Urothelium cell line (cell line): ENCODE data around the gene TSGA10.
"Not testable (repeated sequence)": the region's sequence is repeated elsewhere in the genome, so short reads cannot be mapped to it uniquely, and the experiment has no call there.

Experiments
- DNase-seq: peaks from one replicate; pipeline ENCODE4 v3.0.0; 2011; ENCODE audit warnings: low spot score, mixed read lengths
- FAIRE-seq: peaks from 2 replicates; lab custom pipeline; 2011; peaks lifted over from hg19 to GRCh38; lab: Jason Lieb, UNC

The TSGA10 gene

DNA sequence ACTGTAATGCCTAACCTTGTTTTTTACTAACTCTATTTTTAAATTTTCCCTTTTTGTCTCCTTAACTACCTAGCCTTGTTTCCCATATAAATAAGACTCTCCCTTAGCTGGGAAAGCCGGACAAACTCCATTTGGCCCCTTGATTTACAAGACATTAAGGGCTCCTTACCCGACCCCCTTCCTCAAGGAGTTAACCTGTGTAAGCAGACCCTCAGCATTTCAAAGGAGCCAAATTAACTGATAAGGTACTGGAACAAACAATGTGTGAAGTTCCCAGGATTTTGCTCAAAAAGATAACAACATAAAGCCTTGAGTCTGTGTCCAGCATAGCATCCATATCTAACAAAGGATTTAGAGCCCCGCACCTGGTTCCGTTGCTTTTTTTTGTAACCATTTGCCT is 72.9 kb downstream of the TSGA10 start:
- FAIRE-seq, result no peak
- DNase-seq, result no peak

DNA sequence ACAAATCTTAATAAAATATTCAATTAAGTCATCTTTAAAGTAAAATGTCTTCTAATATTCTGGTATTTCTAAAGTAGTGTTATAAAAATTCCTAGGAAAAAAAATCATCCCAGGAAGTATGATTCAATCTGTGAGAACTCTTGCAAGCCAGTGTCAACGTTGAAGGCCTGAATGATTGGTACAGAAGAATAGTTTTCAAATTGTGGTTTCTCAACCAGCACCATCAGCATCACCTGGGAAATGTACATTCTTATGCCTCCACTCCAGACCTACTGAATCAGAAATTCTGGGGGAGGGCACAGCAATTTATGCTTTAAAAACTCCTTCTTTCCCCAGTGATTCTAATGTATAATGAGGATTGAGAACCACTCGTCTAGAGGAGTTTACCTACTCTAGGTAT is 75.5 kb downstream of the TSGA10 start:
- FAIRE-seq, result no peak
- DNase-seq, result no peak

DNA sequence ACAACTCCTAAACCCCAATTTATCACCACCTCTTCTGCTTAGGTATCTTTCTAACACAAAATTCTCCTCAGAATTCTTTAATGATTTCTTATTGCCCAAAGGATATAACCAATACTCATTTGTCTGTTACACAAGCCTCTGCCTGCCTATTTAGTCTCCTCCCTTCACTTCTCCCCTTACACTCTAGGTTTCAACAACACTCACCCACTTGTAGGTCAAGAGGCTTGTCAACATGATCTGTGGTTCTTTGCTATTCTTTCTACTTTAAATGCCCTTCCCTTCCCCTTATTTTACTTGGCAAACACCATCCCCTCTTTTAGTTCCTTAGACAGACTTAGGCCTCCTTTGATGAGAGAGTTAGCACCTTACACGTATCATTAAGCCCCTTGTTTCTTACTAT is 82.2 kb downstream of the TSGA10 start:
- no peak for DNase-seq
- FAIRE-seq, result no peak

DNA sequence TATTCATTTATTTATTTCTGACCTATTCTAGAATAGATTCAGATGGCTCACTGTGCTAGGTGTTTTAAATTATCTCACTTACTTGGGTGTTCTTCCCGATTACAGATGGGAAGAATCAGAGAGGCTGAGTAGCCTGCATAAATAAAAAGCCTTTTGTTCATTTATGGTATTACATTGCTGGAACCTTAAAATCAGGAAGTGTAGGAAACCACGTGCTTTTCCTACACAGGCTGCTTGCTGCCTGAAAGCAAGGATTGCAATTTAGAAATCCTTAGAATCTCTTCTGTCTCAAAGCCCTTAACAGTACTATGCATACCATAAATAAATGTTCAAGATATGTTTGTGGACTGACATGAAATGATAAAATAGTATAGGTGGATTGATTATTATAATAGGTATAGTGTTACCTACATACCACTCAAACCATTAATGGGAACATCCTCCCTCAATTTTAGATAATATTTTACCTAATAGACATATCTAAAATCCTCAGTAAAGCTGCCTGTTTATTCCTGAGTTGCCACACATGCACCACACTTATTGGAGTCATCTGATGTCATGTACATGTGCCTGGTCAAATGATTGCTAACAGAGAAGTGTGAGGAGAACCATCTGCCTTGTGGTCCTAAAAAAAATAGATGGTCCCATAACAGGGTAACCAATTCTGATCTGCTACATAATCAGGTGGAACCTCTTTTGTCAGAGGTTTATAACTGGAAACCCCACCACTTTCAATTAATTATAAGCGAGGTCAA is 86.7 kb downstream of the TSGA10 start:
- FAIRE-seq (no peak), DNase-seq (no peak)

DNA sequence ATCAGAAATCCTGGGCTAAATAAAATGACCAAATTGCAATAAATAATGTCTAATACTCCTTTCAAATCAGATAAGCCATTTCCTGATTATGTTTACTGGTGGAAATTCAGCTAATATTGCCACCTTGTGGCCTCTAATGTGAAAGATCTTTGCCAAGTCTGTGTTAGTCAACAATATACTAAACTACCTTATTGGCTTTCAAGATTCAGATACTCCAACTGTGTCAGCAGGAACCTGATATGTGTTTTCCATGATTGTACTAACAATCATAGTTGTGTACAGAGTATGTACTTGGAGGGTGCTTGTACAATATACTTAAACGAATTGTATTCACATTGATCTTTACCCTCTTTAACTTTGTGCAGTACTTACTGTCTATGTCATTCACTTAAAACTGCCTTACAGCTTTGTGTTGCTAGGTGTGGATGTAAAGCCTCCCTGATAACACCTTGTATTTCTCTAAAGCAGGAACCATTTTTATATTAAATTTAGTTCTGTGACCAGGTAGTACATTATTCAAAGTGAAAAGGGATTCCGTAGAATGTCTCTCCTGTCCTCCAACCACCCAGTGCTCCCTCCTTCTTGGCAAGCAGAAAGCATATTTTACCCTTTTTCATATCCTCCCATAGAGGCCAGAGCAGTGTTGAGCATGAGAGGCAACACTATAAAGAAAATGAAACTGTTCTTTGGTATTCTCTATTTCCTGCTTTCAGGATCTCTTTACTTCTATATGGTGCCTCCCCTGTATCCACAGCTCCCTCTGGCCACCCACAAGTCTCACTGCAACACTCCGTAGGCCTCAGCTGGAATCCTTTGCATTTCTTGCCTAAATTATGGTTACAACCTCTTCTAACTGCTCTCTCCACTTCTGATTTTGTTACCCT is 88.4 kb downstream of the TSGA10 start:
- peak; percentile 45 for DNase-seq
- peak; percentile 67 for FAIRE-seq

DNA sequence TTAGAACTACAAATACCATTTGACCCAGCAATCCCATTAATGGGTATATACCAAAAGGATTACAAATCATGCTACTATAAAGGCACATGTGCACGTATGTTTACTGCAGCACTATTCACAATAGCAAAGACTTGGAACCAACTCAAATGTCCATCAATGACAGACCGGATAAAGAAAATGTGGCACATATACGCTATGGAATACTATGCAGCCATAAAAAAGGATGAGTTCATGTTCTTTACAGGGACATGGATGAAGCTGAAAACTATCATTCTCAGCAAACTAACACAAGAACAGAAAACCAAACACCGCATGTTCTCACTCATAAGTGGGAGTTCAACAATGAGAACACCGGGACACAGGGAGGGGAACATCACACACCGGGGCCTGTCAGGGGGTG is 105.6 kb downstream of the TSGA10 start:
- FAIRE-seq, DNase-seq: not testable (repeated sequence)

DNA sequence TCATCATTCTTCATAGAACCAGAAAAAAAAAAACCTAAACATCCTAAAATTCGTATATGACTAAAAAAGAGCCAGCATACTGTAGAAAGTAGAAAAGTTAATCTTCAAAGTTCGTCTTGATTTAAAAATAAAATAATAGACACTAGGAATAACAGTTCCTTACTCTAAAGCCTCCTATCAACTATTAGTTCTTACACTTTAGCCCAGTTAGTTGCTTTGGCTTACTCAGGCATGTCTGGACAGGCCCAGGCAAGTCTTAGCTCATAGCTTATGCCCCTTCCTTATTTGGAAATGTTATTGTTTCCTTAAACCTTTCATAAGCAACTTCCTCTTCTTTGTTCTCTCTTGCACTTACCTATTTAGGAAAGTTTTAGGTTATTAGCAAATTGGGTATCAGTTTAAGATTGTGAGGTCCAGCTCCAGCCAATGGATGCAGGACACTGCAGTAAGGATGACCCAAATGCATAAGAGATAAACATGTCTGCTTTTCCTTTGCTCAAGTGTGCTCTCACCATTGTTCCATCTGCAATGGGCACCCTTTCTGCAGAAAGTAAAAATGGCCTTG is 113.9 kb downstream of the TSGA10 start:
- FAIRE-seq, DNase-seq: not testable (repeated sequence)

DNA sequence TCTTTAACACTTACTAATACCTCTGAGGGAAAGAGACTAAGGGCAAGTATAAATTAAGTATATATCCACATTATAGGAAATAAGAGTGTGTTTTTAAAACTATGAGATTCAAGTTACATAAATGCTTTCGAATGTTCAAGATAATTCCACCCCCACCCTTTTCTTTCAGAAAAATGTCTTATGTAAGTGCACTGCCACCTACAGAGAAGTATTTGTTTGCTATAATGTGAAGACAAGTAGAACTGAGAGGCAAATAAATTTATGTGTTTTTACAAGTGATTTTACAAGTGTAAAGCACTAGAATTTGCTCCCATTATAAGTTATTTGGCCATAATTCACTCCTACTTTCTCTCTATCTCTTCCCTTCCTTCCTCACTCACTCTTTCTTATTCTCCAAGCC is 118.8 kb downstream of the TSGA10 start:
- DNase-seq (no peak), FAIRE-seq (no peak)

DNA sequence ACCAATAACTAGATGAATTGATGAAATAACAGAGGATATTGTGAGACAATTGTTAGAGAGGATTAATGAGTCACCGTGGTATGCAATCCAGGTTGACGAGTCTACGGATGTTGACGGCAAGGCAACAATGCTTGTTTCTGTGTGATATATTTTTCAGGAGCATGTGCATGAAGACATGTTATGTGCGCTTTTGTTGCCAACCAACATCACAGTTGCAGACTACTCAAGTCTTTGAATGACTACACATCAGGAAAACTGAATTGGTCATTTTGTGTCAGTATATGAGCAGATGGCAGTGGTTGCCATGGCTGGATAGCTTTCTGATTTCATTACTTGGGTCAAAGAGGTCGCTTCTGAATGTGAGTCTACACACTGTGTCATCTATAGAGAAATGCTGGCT is 122.0 kb downstream of the TSGA10 start:
- DNase-seq, result peak; percentile 19
- peak; percentile 86 for FAIRE-seq

DNA sequence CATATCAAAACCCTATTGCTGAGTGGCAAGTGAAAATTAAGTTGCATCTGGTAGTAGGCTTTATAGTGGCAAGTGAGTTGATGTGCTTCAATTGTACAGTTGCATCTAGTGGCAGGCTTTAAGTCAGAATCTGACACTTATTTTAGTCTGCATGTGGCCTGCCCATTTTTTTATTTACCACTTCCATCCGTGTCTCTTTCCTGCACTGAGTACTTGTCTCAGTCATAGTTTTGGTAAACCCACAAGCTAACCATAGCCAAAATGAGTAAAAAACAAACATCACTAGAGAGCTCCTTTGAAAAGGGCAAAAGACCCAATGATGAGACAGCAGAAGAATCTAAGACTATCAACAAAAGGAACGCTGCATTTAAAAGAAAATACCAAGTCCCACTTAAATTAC is 122.7 kb downstream of the TSGA10 start:
- DNase-seq, result no peak
- no peak for FAIRE-seq

DNA sequence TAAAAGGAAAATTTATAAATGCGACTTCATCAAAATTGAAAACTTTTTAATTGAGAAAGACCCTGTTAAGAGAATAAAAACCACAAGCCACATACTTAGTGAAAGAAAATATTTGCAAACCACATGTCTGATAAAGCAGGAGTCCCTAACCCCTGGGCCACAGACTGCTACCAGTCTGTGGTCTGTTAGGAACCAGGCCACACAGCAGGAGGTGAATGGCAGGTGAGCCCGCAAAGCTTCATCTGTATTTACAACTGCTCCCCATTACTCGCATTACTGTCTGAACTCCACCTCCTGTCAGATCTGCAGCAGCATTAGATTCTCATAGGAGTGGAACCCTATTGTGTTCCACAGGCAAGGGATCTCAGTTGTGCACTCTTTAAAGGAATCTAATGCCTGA is 123.3 kb downstream of the TSGA10 start:
- DNase-seq, result no peak

DNA sequence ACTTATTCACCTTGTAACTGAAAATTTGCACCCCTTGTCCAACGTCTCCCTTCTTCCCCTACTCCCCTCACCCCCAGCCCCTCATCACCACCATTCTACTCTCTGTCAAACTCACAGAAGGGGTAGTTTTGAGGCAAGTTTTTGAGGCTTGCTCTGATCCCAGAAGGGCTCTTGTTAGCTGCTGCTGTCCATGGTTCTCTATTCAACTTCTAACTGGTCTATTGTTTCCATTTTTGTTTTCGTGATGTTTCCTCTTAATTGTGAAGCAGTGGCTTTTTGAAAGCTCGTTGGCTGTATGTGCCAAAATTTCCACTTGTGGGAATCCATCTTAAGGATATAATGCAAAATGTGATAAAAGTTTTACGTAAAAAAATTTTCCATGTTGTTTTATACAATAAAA is 126.2 kb downstream of the TSGA10 start:
- no peak for DNase-seq
- FAIRE-seq, result no peak

More for the DNA sequence above, 123.3 kb downstream of the TSGA10 start:
- FAIRE-seq, result no peak

DNA sequence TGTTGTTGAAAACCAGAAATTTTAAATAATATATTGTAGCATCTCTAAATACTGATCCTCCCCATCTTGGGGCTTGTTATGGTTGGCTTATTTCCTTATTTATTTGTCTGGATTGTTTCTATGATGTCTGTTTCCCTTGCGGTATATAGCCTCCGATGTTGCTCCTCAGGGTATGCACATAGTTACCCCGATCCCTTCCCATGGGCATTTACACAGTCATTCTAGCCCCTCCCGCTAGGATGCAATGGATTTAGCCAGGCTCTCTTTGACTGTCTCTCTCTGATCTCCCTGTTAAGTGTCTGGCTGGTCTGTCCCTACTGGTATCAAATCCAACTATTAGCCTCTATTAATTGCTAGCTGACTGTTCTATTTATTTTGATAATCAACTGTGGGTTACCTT is 126.9 kb downstream of the TSGA10 start:
- no peak for FAIRE-seq
- no peak for DNase-seq

DNA sequence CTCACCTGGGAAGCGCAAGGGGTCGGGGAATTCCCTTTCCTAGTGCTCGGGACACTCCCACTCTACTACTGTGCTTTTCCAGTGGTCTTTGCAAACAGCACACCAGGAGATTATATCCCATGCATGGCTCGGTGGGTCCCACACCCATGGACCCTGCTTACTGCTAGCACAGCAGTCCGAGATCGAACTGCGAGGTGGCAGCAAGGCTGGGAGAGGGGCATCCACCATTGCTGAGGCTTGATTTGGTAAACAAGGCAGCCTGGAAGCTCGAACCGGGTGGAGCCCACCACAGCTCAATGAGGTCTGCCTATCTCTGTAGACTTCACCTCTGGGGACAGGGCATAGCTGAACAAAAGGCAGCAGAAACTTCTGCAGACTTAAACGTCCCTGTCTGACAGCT is 154.0 kb downstream of the TSGA10 start:
- no peak for DNase-seq
- no peak for FAIRE-seq

DNA sequence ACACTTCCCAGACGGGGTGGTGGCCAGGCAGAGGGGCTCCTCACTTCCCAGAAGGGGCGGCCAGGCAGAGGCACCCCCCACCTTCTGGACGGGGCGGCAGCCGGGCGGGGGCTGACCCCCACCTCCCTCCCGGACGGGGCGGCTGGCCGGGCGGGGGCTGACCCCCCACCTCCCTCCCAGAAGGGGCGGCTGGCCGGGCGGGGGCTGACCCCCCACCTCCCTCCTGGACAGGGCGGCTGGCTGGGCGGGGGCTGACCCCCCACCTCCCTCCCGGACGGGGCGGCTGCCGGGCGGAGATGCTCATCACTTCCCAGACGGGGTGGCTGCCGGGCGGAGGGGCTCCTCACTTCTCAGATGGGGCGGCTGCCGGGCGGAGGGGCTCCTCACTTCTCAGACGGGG is 166.0 kb downstream of the TSGA10 start:
- FAIRE-seq, DNase-seq: not testable (repeated sequence)

DNA sequence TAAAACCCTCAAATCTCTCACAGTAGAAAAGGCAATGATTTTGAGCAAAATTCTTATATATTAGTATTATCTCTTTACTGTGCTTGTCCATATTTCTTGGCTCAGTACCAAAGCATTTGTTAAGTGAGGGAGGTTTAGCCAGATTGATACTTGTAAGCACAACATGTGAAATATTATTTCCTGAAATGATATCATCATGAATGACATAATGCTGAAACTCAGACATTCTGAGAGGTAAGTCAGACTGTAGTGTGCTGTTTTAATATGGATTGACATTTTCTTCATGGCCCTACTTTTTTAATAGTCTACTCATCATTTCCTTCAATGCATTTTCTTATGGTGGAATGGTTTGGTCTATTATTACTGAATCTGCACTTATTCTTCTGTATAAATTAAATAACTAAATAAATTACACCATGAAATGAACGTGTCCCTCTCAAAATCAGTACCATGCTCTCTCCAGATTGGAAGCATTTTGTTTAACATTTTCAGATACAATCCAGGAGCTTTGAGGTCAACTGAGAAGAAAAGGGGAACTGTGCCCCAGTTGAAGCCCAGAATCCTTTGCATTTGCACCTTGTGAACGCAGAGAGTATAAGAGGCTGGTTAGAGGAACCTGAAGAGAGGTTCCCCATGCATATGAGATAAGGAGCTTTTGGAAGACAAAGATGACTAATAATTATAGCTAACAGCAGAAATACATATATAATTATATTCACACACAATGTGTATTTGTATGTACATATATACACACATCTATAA is 168.7 kb downstream of the TSGA10 start:
- FAIRE-seq, result no peak
- no peak for DNase-seq

DNA sequence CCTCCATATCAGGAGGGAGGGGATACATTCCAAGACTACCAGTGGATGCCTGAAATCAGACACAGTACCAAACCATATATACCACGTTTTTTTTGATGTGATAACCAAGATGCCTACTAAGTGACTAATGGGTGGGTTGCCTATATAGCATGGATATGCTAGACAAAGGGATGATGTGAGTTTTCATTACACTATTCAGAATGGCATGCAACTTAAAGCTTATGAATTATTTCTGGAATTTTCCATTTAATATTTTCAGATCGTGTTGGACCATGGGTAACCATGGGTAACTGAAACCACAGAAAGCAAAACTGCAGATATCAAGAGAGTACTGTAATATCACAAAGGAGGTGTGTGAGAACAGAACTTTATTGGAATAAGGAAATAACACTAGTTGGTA is 179.1 kb downstream of the TSGA10 start:
- FAIRE-seq, result no peak
- no peak for DNase-seq

DNA sequence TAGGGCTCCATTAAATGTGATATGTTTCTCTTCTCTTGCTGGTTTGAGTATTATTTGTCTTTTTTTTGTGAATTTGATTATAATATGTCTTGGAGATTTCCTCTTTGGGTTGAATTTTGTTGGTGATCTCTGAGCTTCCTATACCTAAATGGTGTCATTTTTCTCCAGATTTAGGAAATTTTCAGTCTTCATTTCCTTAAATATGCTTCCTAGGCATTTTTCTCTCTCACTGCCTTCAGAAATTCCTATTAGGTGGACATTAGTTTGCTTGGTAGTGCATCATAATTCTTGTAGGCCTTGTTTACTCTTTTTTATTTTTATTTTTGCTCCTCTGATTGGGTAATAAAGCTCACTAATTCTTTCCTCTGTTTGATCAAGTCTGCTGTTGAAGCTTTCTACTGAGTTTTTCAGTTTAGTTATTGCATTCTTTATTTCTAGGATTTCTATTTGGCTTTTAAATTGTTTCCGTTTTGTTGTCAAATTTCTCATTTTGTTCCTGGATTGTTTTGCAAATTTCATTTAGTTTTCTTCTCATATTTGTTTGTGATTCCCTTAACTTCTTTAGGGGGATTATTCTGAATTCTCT is 182.1 kb downstream of the TSGA10 start:
- no peak for FAIRE-seq

DNA sequence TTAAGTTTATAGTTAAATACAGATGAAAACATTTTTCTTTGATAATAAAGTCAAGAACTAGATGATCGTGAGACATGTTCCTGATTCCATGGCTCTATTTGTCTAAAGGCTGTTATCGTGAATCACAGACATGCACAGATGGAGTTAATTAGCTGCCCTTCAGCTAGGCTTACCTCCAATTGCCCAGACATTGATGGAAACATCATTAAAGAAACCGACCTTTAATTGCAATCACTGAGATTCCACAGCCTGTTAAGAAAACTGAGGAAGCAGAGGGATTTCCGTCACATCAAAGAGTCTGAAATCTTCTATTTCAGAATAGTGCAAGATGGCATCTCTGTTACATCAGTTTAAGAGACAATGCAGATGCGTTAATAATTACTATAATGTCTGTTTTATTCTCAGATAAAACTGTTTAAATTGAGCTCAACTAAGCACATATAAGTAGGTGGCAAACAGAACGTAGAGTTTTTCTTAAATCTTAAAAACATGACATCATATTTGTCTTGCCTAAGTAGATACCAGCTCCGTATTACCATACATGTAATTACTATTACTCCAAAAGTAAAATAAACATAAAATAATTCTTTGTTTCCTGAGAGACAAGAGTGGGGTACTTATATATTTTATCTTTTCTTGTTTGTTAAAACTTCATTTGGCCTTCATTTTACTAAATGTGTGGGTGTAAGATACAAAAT is 194.8 kb downstream of the TSGA10 start:
- FAIRE-seq, result no peak
- no peak for DNase-seq

More for the DNA sequence above, 182.1 kb downstream of the TSGA10 start:
- DNase-seq, result no peak

DNA sequence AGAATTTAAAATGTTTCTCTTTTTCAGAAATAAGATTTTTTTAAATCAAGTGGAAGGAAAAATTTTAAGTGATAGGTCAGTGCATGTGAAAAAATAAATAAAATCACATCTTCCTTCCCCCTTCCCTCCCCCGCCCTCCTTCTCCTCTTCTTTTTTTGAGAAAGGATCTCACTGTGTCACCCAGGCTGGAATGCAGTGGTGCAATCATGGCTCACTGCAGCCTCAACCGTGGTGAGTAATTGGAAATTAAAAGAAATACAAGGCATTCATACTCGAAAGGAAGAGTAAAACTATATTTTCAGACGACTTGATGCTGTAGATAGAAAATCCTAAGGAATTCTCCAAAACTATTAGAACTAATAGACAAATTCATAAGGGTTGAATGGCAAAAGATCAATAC is 201.8 kb downstream of the TSGA10 start:
- DNase-seq, result no peak
- FAIRE-seq, result no peak
